Activated CD8-positive, alpha-beta memory T cell treated with anti-CD3 and anti-CD28 coated beads for 1 hour (primary cell): Measurements from ENCODE around the gene MACROD2.
"Not testable (repeated sequence)": the region's sequence is repeated elsewhere in the genome, so short reads cannot be mapped to it uniquely, and the experiment has no call there.

ENCODE experiments used
- DNase-seq, 2 donors: peaks; one replicate each; pipeline ENCODE4 v3.0.0-alpha.2; 2020; ENCODE audit warnings: low read depth in 1 of 2; ENCODE audit errors: extremely low read depth in 1 of 2

The MACROD2 gene

GRCh38 chr20:14963262-14963663, 967.9 kb downstream of the MACROD2 start:
- no peak for DNase-seq

GRCh38 chr20:14966203-14966602, 970.9 kb downstream of the MACROD2 start:
- DNase-seq, result no peak

GRCh38 chr20:14966808-14967207, 971.5 kb downstream of the MACROD2 start:
- DNase-seq, result no peak

GRCh38 chr20:14972256-14972655, 976.9 kb downstream of the MACROD2 start:
- DNase-seq, result no peak

GRCh38 chr20:14972690-14973089, 977.4 kb downstream of the MACROD2 start:
- no peak for DNase-seq

GRCh38 chr20:14979453-14979986, 984.2 kb downstream of the MACROD2 start:
- no peak for DNase-seq

GRCh38 chr20:14981486-14981885, 986.2 kb downstream of the MACROD2 start:
- not testable (repeated sequence) for DNase-seq

GRCh38 chr20:14982324-14982723, 987.0 kb downstream of the MACROD2 start:
- not testable (repeated sequence) for DNase-seq

GRCh38 chr20:14984305-14984704, 989.0 kb downstream of the MACROD2 start:
- DNase-seq, result no peak

- DNase-seq, result no peak
Observed at GRCh38 chr20:14984768-14985622, 989.7 kb downstream of the MACROD2 start.

- DNase-seq, result no peak
Observed at GRCh38 chr20:14986026-14986655, 990.8 kb downstream of the MACROD2 start.

- no peak for DNase-seq
Observed at GRCh38 chr20:14986656-14987055, 991.3 kb downstream of the MACROD2 start.

GRCh38 chr20:14989535-14990290, 994.4 kb downstream of the MACROD2 start:
- DNase-seq, result no peak

- no peak for DNase-seq
Observed at GRCh38 chr20:14991023-14991422, 995.7 kb downstream of the MACROD2 start.

- DNase-seq, result no peak
Observed at GRCh38 chr20:14992153-14992552, 996.8 kb downstream of the MACROD2 start.

- no peak for DNase-seq
Observed at GRCh38 chr20:14992961-14993360, 997.6 kb downstream of the MACROD2 start.

- no peak for DNase-seq
Observed at GRCh38 chr20:14996883-14997672, 1001.8 kb downstream of the MACROD2 start.

GRCh38 chr20:14997791-14998190, 1002.5 kb downstream of the MACROD2 start:
- no peak for DNase-seq

- no peak for DNase-seq
Observed at GRCh38 chr20:15005300-15005986, 1010.1 kb downstream of the MACROD2 start.

GRCh38 chr20:15011631-15012030, 1016.3 kb downstream of the MACROD2 start:
- no peak for DNase-seq
